GM12878 (cell line): ENCODE results near the gene USP14. TPM values are rescaled to one million over a fixed set of nuclear protein-coding genes. Genes with fewer than 3 reads are reported as not detected.
A peak's percentile ranks its signal among the peaks of the same experiment; 100 is the strongest.

ENCODE experiments used
- CHD4 ChIP-seq: fragments of 200-600 bp; sonication (generic); IDR thresholded peaks from 2 replicates; pipeline ENCODE4 v1.6.1; 2016; ENCODE audit warnings: mild to moderate bottlenecking
- ESRRA ChIP-seq: IDR thresholded peaks from 2 replicates; pipeline ENCODE4 v1.6.1; 2012; ENCODE audit warnings: mild to moderate bottlenecking, low read length, improper control_type of control experiment
- HCFC1 ChIP-seq: fragments of 150-350 bp; IDR thresholded peaks from 2 replicates; pipeline ENCODE4 v1.6.1; 2014; ENCODE audit warnings: low read length
- HDGF ChIP-seq: fragments of 450-650 bp; IDR thresholded peaks from 2 replicates; pipeline ENCODE4 v1.6.1; 2016; ENCODE audit warnings: antibody characterized with exemption
- IKZF1 ChIP-seq: fragments of 450-650 bp; conservative IDR thresholded peaks from 2 replicates; pipeline ENCODE4 v1.6.1; 2017; ENCODE audit warnings: antibody characterized with exemption, mild to moderate bottlenecking
- IKZF2 ChIP-seq, 2 experiments: fragments of 450-650 bp; IDR thresholded peaks; 2 replicates each; pipeline ENCODE4 v1.6.1; 2017; ENCODE audit warnings: mild to moderate bottlenecking in 2 of 2, moderate library complexity in 2 of 2
- NFIC ChIP-seq: IDR thresholded peaks from 2 replicates; pipeline ENCODE4 v1.6.1; 2012; ENCODE audit warnings: low read depth, mild to moderate bottlenecking, inconsistent platforms, low read length, moderate library complexity
- NR2F1 ChIP-seq: fragments of 450-650 bp; conservative IDR thresholded peaks from 2 replicates; pipeline ENCODE4 v1.6.1; 2017; ENCODE audit warnings: mild to moderate bottlenecking
- POLR2AphosphoS2 ChIP-seq: IDR thresholded peaks from 2 replicates; pipeline ENCODE4 v1.6.1; 2011; ENCODE audit warnings: low read depth, mild to moderate bottlenecking, low read length, improper control_type of control experiment, moderate library complexity
- RAD21 ChIP-seq: IDR thresholded peaks from 2 replicates; pipeline ENCODE4 v1.6.1; 2011; ENCODE audit warnings: mild to moderate bottlenecking, low read depth, low read length, moderate library complexity; ENCODE audit not compliant: insufficient read depth
- RCOR1 ChIP-seq: conservative IDR thresholded peaks from 2 replicates; pipeline ENCODE4 v1.6.1; 2012; ENCODE audit warnings: low read depth, low read length, improper control_type of control experiment
- RUNX3 ChIP-seq: IDR thresholded peaks from 2 replicates; pipeline ENCODE4 v1.6.1; 2012; ENCODE audit warnings: low read length, inconsistent platforms
- STAT3 ChIP-seq: IDR thresholded peaks from 2 replicates; pipeline ENCODE4 v1.6.1; 2011; ENCODE audit warnings: low read depth, low read length, improper control_type of control experiment
- SUPT20H ChIP-seq: IDR thresholded peaks from 2 replicates; pipeline ENCODE4 v1.6.1; 2011; ENCODE audit warnings: low read depth, mild to moderate bottlenecking, low read length, moderate library complexity, borderline replicate concordance; ENCODE audit not compliant: control insufficient read depth
- SUZ12 ChIP-seq: fragments of 200-600 bp; sonication (generic); IDR thresholded peaks from one replicate; pipeline ENCODE4 v1.6.1; 2018; ENCODE audit warnings: antibody characterized with exemption, mild to moderate bottlenecking; ENCODE audit not compliant: unreplicated experiment
- TCF7 ChIP-seq: IDR thresholded peaks from 2 replicates; pipeline ENCODE4 v1.6.1; 2014; ENCODE audit warnings: antibody characterized with exemption, borderline replicate concordance
- WRNIP1 ChIP-seq: IDR thresholded peaks from 2 replicates; pipeline ENCODE4 v1.6.1; 2011; ENCODE audit warnings: low read depth, low read length, improper control_type of control experiment, borderline replicate concordance
- ZNF217 ChIP-seq: fragments of 450-650 bp; IDR thresholded peaks from 2 replicates; pipeline ENCODE4 v1.6.1; 2017; ENCODE audit warnings: antibody characterized with exemption, mild to moderate bottlenecking
- ZNF24 ChIP-seq: fragments of 450-650 bp; IDR thresholded peaks from 2 replicates; pipeline ENCODE4 v1.6.1; 2017; ENCODE audit warnings: antibody characterized with exemption, mild to moderate bottlenecking
- ZZZ3 ChIP-seq: IDR thresholded peaks from 2 replicates; pipeline ENCODE4 v1.6.1; 2011; ENCODE audit warnings: low read depth; ENCODE audit not compliant: control insufficient read depth, insufficient read length
- polyA plus RNA-seq, 11 experiments: library from polyadenylated mRNA; depleted of rRNA in 4 of 11; unstranded in 6 of 11; stranded (reverse) in 5 of 11; fragments of >200 nt; fragmentation: Nextera tagmentation in 4 of 11; fragmentation: Illumina TruSeq in 1 of 11; extraction: Ambion mirVana in 4 of 11; extraction: Trizol in 1 of 11; gene quantifications; 1 replicate in 1 of 11; 2 replicates in 10 of 11; pipeline versions ENCODE4 v1.2.1 to v1.2.3, GENCODE V29; 2011 to 2016; ENCODE audit warnings: inconsistent platforms in 2 of 11, missing spikeins in 2 of 11, low read depth in 1 of 11
- total RNA-seq, 4 experiments: library from RNA; depleted of rRNA in 3 of 4; stranded (reverse); fragments of >200 nt in 3 of 4; fragmentation: Illumina TruSeq in 1 of 4; extraction: Trizol in 1 of 4; gene quantifications; 2 replicates each; pipeline versions ENCODE4 v1.2.1 to v1.2.3, GENCODE V29; 2013 to 2021
- TF ChIP-seq, protein P1 (sequence below): IDR thresholded peaks from 2 replicates; pipeline ENCODE4 v1.6.1; 2012; ENCODE audit warnings: low read depth, low read length, improper control_type of control experiment
- TF ChIP-seq, protein P2 (sequence below): fragments of 450-650 bp; conservative IDR thresholded peaks from 2 replicates; pipeline ENCODE4 v1.6.1; 2017; ENCODE audit warnings: mild to moderate bottlenecking, moderate library complexity
- TF ChIP-seq, protein P3 (sequence below): IDR thresholded peaks from 2 replicates; pipeline ENCODE4 v1.6.1; 2011; ENCODE audit warnings: low read depth, mild to moderate bottlenecking, low read length, moderate library complexity, borderline replicate concordance; ENCODE audit errors: extremely low read depth
- TF ChIP-seq, protein P4 (sequence below): fragments of 450-650 bp; IDR thresholded peaks from 2 replicates; pipeline ENCODE4 v1.6.1; 2017; ENCODE audit warnings: mild to moderate bottlenecking
- TF ChIP-seq, protein P5 (sequence below): fragments of 450-650 bp; IDR thresholded peaks from 2 replicates; pipeline ENCODE4 v1.6.1; 2014; ENCODE audit warnings: mild to moderate bottlenecking

The USP14 gene
- total and polyA plus RNA-seq, 10 of the 15 experiments (the other 5 are each of a cell fraction or from before 2014, with no cell fraction given): 14.3 to 127 (median 29.6) TPM

DNA sequence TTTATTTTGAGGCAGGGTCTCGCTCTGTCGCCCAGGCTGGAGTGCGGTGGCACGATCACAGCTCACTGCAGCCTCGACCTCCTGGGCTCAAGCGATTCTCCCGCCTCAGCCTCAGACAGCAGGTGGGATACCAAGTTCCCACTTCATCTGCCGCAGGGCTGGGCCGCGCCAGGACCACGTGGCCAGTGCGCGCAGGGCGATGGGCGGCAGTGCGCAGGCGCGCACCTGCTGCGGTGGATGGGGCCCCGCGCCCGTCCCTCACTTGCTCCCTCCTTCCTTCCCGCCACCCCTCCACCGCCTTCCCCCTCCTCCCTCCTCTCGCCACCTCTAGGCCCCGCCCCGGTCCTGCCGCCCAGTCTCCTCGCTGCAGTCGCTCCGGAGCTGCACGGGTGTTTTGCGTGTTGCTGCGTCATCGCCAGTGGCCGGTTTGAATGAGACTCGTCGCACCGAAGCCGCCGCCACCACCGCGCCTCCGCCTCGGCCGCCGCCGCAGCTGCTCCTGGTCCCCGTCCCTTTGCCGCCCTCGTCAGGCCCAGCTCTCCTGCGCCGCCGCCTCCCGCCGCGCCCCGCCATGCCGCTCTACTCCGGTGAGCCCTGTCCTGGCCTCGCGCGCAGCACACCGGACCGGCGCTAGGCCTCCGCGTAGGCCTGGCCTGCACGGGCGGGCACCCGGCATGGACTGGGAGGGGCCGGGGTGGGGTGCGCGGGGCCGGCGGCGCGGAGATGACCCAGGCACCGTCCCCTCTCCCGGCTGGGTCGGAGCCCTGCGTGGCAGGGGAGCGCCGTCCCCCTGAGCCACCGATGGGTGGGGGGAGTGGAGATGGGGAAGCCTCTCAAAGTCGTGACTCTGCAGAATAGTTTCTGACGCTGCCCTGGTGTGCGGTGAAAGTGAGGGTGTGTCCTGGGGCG lies at the start of gene USP14 (continued):
- TF ChIP-seq ZNF217 (no peak), IKZF1 (peak; percentile 81), CHD4 (no peak), ZZZ3 (no peak), NR2F1 (no peak; the same call in 1 of the 2 replicates), NFIC (no peak), POLR2AphosphoS2 (no peak), HDGF (peak; percentile 88), ESRRA (no peak), RCOR1 (no peak), HCFC1 (peak; percentile 77), RUNX3 (0 out of 2 replicates have a peak, but pooled peaks have one; percentile 16), TCF7 (no peak), STAT3 (no peak), IKZF2 (IDR thresholded peaks at IDR 0.05) (peak; percentile 20 to 23; a peak in 1 of 4 replicates), WRNIP1 (no peak), RAD21 (no peak), SUPT20H (no peak), SUZ12 (no peak), ZNF24 (peak; percentile 49; the same call in 1 of the 2 replicates)
- TF ChIP-seq, protein P1, sequence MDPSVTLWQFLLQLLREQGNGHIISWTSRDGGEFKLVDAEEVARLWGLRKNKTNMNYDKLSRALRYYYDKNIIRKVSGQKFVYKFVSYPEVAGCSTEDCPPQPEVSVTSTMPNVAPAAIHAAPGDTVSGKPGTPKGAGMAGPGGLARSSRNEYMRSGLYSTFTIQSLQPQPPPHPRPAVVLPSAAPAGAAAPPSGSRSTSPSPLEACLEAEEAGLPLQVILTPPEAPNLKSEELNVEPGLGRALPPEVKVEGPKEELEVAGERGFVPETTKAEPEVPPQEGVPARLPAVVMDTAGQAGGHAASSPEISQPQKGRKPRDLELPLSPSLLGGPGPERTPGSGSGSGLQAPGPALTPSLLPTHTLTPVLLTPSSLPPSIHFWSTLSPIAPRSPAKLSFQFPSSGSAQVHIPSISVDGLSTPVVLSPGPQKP: no peak
- TF ChIP-seq, protein P2, sequence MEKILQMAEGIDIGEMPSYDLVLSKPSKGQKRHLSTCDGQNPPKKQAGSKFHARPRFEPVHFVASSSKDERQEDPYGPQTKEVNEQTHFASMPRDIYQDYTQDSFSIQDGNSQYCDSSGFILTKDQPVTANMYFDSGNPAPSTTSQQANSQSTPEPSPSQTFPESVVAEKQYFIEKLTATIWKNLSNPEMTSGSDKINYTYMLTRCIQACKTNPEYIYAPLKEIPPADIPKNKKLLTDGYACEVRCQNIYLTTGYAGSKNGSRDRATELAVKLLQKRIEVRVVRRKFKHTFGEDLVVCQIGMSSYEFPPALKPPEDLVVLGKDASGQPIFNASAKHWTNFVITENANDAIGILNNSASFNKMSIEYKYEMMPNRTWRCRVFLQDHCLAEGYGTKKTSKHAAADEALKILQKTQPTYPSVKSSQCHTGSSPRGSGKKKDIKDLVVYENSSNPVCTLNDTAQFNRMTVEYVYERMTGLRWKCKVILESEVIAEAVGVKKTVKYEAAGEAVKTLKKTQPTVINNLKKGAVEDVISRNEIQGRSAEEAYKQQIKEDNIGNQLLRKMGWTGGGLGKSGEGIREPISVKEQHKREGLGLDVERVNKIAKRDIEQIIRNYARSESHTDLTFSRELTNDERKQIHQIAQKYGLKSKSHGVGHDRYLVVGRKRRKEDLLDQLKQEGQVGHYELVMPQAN: peak; percentile 93
- TF ChIP-seq, protein P3, sequence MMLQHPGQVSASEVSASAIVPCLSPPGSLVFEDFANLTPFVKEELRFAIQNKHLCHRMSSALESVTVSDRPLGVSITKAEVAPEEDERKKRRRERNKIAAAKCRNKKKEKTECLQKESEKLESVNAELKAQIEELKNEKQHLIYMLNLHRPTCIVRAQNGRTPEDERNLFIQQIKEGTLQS: peak; percentile 61
- TF ChIP-seq, protein P4, sequence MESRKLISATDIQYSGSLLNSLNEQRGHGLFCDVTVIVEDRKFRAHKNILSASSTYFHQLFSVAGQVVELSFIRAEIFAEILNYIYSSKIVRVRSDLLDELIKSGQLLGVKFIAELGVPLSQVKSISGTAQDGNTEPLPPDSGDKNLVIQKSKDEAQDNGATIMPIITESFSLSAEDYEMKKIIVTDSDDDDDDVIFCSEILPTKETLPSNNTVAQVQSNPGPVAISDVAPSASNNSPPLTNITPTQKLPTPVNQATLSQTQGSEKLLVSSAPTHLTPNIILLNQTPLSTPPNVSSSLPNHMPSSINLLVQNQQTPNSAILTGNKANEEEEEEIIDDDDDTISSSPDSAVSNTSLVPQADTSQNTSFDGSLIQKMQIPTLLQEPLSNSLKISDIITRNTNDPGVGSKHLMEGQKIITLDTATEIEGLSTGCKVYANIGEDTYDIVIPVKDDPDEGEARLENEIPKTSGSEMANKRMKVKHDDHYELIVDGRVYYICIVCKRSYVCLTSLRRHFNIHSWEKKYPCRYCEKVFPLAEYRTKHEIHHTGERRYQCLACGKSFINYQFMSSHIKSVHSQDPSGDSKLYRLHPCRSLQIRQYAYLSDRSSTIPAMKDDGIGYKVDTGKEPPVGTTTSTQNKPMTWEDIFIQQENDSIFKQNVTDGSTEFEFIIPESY: no peak
- TF ChIP-seq, protein P5, sequence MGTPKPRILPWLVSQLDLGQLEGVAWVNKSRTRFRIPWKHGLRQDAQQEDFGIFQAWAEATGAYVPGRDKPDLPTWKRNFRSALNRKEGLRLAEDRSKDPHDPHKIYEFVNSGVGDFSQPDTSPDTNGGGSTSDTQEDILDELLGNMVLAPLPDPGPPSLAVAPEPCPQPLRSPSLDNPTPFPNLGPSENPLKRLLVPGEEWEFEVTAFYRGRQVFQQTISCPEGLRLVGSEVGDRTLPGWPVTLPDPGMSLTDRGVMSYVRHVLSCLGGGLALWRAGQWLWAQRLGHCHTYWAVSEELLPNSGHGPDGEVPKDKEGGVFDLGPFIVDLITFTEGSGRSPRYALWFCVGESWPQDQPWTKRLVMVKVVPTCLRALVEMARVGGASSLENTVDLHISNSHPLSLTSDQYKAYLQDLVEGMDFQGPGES: no peak
